ENCODE measurements around the gene ALDH1B1.

Gene ALDH1B1

DNA sequence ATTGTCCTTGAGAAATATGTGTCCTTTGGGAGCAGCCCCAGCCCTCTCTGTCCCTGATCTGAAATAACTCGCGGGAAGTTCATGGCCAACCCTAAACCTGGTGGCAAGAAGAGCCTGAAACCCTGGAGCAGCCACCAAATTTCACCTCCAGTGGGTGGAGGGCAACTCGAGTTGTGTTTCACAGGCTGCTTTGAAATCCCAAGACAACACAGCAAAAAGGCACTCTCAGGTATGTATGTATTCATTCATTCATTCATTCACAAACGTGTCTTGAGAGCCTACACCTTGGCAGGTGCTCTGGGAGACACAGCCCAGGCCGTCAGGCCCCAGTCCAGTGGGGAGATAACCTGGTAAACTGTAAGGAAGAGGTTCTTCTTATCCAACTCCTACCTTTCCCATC, 35.7 kb upstream of the ALDH1B1 start:
- no peak for DNase-seq (ENCODE audit: extremely low read depth, low read depth)
- H3K4me3 ChIP-seq (replicated peaks; ENCODE audit: low read depth, low read length) = no peak overlapping the region
- TF ChIP-seq, protein P1, sequence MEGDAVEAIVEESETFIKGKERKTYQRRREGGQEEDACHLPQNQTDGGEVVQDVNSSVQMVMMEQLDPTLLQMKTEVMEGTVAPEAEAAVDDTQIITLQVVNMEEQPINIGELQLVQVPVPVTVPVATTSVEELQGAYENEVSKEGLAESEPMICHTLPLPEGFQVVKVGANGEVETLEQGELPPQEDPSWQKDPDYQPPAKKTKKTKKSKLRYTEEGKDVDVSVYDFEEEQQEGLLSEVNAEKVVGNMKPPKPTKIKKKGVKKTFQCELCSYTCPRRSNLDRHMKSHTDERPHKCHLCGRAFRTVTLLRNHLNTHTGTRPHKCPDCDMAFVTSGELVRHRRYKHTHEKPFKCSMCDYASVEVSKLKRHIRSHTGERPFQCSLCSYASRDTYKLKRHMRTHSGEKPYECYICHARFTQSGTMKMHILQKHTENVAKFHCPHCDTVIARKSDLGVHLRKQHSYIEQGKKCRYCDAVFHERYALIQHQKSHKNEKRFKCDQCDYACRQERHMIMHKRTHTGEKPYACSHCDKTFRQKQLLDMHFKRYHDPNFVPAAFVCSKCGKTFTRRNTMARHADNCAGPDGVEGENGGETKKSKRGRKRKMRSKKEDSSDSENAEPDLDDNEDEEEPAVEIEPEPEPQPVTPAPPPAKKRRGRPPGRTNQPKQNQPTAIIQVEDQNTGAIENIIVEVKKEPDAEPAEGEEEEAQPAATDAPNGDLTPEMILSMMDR (IDR thresholded peaks at IDR 0.05; ENCODE audit: low read depth, low read length, missing control alignments) = no peak

DNA sequence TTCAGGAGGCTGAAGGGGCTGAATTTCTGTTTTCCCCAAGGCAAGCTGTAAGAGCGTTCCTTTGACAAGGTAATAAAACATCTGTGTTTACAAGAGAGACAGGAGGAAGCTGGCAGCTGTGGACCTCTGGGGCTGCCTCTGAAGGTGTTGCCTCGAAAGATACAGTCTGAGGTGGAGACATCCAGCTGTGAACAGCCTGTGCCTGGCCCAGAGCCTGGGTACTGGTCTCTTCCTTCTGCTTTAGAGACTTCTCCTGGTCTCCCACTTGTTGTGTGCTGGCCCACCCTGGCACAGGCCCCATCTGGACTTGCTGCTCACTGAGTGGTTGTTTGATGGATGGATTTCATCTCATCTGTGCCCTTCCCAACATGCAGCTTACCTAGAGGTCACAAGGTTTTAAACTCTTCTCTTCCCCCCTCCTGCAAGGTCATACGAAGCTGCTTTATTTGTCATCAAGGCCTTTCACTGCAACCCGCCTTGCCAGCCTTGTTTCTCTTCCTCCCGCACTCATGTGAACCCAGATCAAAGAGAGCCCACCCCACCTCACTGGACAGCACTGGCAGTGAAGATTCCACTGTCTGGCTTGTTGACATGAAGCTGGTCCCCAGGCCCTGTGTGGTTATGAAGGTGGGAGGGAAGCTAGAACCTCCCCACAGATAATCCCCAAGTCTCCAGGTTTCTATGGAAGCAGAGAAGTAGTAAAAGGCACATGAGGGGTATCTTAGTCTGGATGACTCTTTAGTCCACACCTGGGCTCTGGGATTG, 35.0 kb upstream of the ALDH1B1 start:
- no peak for DNase-seq (ENCODE audit: extremely low read depth, low read depth)
- TF ChIP-seq, protein P1 (IDR thresholded peaks at IDR 0.05; ENCODE audit: low read depth, low read length, missing control alignments) = no peak
- no peak overlapping the region for H3K4me3 ChIP-seq (replicated peaks; ENCODE audit: low read depth, low read length)

DNA sequence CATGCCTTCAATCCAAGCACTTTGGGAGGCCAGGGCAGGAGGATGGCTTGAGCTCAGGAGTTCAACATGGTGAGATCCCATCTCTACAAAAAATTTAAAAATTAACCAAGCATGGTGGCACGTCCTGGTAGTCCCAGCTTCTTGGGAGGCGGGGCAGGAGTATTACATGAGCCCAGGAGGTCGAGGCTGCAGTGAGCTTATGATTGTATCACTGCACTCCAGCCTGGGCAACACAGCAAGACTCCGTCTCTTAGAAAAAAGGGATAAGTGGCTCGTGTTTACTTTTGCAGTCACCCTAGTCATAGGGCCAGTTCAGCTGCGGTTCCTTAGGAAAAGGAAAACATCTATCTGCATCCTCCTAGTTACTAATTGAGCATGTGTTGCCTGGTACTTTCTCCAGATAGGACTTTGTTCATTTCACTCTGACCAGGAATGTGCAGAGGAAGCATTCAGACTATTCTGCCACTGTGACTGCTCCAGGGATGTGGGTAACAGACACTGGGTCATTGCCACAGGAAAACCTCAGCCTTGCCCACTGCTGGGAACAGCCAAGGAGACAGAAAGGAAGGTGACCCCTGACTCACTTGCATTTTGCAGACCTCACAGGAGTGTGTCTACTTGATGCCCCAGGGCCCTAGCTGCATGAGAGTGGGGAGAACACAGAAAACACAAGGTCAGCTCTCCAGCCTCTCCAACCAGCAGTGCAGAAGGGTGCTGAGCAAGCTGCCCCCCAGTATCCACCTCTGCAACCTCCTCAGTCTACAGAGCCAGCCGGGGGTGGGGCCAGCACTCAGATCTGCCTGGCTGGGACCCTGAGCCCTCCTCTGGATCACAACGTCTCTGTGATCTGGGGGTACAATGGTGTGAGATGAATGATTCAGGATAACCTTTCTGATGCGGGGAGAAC, 33.9 kb upstream of the ALDH1B1 start:
- DNase-seq (ENCODE audit: extremely low read depth, low read depth) = no peak
- TF ChIP-seq, protein P1 (IDR thresholded peaks at IDR 0.05; ENCODE audit: low read depth, low read length, missing control alignments) = no peak
- no peak overlapping the region for H3K4me3 ChIP-seq (replicated peaks; ENCODE audit: low read depth, low read length)

DNA sequence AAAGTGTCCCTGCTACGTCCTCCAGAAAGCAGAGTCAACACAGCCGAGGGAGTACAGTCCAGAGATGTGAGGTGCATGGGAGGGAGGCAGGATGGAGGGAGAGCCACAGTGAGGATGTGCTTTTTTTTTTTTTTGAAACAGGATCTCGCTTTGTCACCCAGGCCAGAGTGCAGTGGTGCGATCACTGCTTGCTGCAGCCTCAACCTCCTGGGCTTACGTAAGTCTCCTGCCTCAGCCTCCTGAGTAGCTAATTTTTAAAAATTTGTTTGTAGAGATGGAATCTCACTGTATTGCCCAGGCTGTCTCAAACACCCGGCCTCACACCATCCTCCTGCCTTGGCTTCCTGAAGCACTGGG, 33.2 kb upstream of the ALDH1B1 start:
- no peak for DNase-seq (ENCODE audit: extremely low read depth, low read depth)
- no peak overlapping the region for H3K4me3 ChIP-seq (replicated peaks; ENCODE audit: low read depth, low read length)
- TF ChIP-seq, protein P1 (IDR thresholded peaks at IDR 0.05; ENCODE audit: low read depth, low read length, missing control alignments) = no peak

DNA sequence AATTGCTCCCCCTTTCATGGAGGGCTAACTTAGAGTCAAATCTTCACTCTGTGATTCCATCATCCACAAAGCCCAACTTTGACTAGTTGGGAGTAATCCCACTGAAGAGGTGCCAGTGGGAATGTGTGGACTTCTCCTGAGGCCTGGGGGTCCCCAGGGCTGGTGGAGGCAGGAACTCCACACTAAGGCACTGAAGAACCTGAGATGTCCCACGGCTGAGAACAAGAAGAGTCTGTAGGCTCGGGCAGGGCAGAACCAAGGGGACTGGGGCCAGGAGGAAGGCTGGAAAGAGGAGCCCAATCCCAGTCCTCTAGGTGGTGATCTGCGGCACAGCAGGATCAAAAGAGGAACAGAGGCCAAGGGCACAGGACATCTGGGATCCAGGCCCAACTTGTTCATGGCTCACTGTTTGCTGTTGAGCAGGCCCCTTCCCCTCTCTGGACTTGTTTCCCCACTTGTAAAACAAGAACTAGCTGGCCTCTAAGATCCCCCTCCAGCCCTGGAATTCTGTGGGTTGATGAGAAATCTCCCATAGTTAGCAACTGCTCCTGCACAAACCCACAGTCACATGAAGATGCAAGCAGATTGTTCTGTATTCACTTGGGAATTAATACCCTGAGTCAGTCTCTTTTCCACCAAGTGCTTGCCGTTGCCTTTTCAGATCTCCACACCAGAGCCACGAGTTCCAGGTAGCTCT, 32.7 kb upstream of the ALDH1B1 start:
- DNase-seq (ENCODE audit: extremely low read depth, low read depth) = no peak
- TF ChIP-seq, protein P1 (IDR thresholded peaks at IDR 0.05; ENCODE audit: low read depth, low read length, missing control alignments) = no peak
- no peak overlapping the region for H3K4me3 ChIP-seq (replicated peaks; ENCODE audit: low read depth, low read length)

DNA sequence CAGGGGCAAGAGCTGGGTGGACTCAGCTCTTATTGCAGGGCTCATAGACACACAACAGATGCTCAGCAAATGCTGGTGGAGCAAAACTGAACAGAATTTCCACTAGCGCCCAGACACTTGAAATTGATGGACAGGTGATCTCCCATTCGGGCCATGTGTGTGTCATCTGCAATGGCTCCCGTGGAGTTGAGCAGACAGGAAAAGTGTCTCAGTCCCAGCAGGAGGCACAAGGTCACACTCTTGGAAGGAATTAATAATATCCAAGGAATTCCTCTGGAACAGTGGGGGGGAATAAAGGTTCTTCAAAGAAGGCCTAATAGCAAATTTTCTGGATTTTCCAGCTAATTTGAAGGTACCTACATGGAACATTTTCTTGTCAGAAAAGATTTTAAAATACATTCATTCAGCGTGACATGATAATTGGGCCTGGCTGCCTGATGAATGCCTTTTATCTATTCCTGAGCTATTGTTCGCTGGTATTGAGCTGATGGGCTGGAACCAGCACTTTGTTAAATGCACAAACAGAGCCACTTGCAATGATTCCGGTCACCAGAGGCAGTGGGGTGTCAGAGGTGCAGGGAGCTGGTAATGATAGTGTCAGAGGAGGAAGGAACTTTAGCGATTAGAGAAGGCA, 31.5 kb upstream of the ALDH1B1 start:
- no peak overlapping the region for H3K4me3 ChIP-seq (replicated peaks; ENCODE audit: low read depth, low read length)
- no peak for DNase-seq (ENCODE audit: extremely low read depth, low read depth)
- TF ChIP-seq, protein P1 (IDR thresholded peaks at IDR 0.05; ENCODE audit: low read depth, low read length, missing control alignments) = no peak

All from HFF-Myc (cell line).